GM10266 (cell line): ENCODE measurements around the gene TCF4.

Experiments used
- DNase-seq: peaks from one replicate; pipeline ENCODE4 v3.0.0; 2012; ENCODE audit errors: extremely low spot score
- TF ChIP-seq, protein P1 (sequence below): IDR thresholded peaks from 2 replicates; pipeline ENCODE4 v1.5.1; 2012; ENCODE audit warnings: mild to moderate bottlenecking, low read depth; ENCODE audit not compliant: control insufficient read depth, insufficient read depth; ENCODE audit errors: missing control alignments

The TCF4 gene

DNA sequence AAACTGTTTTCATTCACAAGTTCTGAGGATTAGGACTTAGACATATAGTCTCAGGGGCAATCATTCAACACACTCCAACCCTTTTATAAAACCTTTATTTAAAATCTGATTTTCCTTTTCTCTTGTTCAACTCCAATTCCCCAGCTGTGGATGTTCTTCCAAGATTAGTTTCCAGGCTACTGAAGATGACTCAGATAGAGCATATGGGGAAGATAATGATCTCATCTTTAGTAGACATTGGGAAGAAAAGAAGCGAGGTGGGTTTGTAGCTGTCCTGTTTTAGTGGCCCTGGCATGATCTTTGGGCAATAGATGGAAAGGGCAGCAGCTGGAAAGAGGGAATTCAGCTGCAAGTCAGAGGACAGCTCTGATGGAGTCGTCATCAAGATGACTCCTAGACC, 381.1 kb downstream of the TCF4 start:
- DNase-seq: no peak
- TF ChIP-seq, protein P1, sequence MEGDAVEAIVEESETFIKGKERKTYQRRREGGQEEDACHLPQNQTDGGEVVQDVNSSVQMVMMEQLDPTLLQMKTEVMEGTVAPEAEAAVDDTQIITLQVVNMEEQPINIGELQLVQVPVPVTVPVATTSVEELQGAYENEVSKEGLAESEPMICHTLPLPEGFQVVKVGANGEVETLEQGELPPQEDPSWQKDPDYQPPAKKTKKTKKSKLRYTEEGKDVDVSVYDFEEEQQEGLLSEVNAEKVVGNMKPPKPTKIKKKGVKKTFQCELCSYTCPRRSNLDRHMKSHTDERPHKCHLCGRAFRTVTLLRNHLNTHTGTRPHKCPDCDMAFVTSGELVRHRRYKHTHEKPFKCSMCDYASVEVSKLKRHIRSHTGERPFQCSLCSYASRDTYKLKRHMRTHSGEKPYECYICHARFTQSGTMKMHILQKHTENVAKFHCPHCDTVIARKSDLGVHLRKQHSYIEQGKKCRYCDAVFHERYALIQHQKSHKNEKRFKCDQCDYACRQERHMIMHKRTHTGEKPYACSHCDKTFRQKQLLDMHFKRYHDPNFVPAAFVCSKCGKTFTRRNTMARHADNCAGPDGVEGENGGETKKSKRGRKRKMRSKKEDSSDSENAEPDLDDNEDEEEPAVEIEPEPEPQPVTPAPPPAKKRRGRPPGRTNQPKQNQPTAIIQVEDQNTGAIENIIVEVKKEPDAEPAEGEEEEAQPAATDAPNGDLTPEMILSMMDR: no peak

DNA sequence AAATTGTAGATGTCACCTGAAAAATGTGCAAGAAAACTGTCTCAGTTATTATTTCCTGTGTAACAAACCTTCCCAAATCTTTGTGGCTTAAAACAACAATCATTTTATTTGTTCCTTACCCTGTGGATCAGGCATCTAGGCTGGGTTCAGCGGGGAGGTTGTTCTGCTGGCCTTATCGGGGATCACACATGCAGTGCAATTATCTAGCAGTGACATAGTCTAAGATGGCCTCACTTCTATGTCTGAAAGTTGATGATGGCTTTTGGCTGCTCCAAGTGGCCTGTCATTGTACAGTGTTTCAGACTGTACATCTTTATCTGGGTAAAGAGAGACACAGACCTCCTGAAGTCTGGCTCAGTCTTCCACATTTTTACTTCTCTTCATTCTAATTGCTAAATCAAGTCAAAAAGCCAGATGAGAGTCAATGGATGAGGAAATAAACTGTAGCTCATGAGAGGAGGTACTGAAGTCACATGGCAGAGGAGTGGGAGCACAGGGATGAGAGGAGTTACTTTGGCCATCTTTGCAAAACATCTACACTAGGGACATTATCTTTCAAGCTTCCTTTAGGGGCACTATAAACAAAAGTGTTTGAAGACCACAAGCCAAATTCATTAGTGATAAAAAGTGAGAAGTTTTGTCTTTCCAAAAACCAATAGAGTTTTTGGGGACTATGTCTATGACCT, 385.6 kb downstream of the TCF4 start:
- DNase-seq: no peak
- TF ChIP-seq, protein P1: no peak

DNA sequence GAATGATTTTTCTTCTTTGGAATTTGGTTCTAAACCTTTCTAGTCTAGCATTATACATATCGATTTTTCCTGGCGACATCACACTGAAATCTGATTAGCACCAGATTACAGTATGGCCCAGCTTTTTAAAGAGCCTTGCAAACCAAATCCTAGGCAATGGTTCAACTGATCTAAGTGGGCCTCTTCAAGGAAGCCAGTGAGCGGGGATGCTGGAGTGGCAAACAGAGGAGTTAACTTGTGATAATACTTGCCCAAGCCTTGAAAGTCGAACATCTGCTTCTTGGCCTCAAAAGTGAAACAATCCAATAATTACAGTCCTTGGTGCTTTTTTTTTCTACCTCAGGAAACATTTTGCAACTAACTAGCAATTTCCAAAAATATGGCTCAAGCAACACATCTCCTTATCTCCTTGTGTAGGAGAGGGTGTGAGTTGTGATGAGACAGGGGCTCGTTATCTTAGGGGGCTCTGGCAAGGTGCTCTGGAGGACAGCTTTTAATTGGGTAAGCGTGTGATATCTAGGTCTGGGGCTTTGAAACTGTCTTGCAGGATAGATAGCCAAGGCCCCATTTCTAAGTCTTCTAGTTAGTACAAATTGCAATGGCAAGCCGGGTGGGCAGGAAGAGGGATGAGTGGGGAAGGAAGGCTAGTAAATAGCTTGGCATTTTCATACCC, 388.6 kb downstream of the TCF4 start:
- TF ChIP-seq, protein P1: no peak
- DNase-seq: no peak

DNA sequence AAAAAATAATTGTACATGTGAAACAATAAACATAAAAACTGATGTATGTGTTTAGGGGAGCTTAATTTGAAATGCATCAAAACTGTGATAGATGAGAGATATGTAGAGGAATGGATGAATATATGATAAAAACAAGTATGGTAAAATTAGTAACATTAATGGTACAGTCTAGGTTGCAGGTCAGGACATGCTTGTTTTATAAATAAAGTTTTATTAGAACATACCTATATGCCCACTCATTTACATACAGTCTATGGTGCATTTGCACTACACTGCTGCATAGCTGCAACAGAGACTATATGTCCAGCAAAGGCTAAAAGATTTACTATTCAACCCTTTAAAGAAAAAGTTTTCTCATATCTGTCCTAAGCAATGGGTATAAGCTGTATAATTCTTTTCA, 392.1 kb downstream of the TCF4 start:
- DNase-seq: no peak
- TF ChIP-seq, protein P1: no peak

DNA sequence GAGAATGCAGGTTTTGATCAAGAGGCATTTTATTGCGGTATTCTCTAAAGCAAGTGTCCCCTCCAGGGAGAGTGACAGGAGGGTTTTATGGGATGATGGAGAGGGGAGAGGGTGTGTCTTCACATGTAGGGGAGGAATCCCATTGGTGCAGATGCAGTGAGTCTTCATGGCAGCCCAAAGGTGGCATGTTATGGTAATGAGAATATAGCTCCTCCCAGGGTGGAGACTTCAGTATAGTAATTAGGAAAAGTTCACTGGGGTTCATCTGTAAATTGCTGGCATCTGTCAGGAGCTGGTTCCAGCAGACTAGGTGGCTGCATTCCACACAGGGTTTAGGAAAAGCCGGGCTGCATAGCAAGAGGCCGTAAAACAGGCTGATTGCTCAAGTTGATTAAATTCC, 398.0 kb downstream of the TCF4 start:
- DNase-seq: no peak
- TF ChIP-seq, protein P1: no peak

DNA sequence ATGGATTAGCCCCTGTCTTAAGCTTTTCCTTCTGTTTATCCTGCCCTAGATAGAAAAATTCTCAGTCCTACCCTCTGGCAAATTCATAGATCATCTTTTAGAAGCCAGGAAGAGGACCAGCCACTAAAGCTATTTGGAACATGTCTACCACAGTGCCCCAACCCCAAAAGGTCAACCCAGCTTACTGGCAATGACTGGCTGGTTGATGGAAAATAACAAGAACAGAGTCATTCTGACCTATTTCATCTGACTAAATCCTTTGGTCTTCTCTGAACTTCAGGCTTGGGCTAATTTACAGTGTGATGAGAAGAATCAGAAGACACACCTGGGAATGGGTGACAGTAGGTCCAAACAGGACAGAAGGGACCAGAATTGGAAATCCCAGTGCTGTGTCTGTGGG, 401.4 kb downstream of the TCF4 start:
- DNase-seq: no peak
- TF ChIP-seq, protein P1: no peak

DNA sequence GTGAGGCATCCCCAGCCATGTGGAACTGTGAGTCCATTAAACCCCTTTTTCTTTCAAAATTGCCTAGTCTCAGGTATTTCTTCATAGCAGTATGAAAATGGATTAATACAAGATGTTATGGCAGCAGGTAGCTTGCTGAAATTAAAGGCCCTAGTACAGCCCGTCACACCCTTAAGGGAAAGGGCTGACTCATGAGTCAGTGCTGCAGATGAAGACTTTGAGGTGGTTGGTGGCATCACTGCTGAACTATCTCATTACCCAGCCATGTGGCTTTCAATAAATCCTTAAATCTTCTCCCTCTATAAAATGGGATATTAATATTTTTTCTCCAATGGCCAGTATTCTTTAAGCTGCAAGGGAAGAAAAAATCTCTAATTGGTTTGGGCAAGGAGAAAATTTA, 402.6 kb downstream of the TCF4 start:
- TF ChIP-seq, protein P1: no peak
- DNase-seq: no peak
